Measurements from ENCODE around the gene TRAFD1.
"Not testable (repeated sequence)": the region's sequence is repeated elsewhere in the genome, so short reads cannot be mapped to it uniquely, and the experiment has no call there.

DNA sequence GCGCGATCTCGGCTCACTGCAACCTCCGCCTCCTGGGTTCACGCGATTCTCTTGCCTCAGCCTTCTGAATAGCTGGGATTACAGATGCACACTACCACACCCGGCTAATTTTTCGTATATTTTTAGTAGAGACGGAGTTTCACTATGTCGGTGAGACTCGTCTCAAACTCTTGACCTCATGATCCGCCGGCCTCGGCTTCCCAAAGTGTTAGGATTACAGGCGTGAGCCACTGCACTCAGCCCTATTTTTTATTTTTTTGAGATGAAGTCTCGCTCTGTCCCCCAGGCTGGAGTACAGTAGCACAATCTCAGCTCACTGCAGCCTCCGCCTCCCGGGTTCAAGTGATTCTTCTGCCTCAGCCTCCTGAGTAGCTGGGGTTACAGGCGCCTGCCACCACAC lies 22.6 kb upstream of the TRAFD1 start:
- TF ChIP-seq CTCF (IDR thresholded peaks at IDR 0.05; ENCODE audit: low read depth, low read length); EZH2phosphoT487 (IDR thresholded peaks at IDR 0.05; ENCODE audit: low read depth): not testable (repeated sequence)
